IMR-90 (cell line): Measurements from ENCODE around the gene GSTO1. TPM values are rescaled to one million over a fixed set of nuclear protein-coding genes. Genes with fewer than 3 reads are reported as not detected.

Experiments
- ELK1 ChIP-seq: fragments of 150-350 bp; IDR thresholded peaks from 2 replicates; pipeline ENCODE4 v1.6.1; 2016; ENCODE audit warnings: low read depth, mild to moderate bottlenecking, low read length, moderate library complexity, borderline replicate concordance
- polyA plus RNA-seq, 3 experiments: library from polyadenylated mRNA; depleted of rRNA; stranded (reverse); fragments of >200 nt; gene quantifications; 2 replicates each; pipeline ENCODE4 v1.2.3, GENCODE V29; 2012; ENCODE audit warnings: low replicate concordance in 1 of 3
- total RNA-seq: library from RNA; depleted of rRNA; stranded (reverse); fragments of >200 nt; gene quantifications from 2 replicates; pipeline ENCODE4 v1.2.3, GENCODE V29; 2012

The GSTO1 gene
- total and polyA plus RNA-seq, 2 of the 4 experiments (the other 2 are of a cell fraction): 186 to 258 TPM

- TF ChIP-seq ELK1: no peak
Measured at GRCh38 chr10:104253606-104254410, 884 bp upstream of the GSTO1 start (continued).
